TTC549 (cell line): ENCODE results near the gene APOLD1.
A peak's percentile ranks its signal among the peaks of the same experiment; 100 is the strongest.
"Not testable (repeated sequence)": the region's sequence is repeated elsewhere in the genome, so short reads cannot be mapped to it uniquely, and the experiment has no call there.

ENCODE experiments used
- FAIRE-seq: peaks from 2 replicates; lab custom pipeline; 2012; peaks lifted over from hg19 to GRCh38; lab: Jason Lieb, UNC

The APOLD1 gene

DNA sequence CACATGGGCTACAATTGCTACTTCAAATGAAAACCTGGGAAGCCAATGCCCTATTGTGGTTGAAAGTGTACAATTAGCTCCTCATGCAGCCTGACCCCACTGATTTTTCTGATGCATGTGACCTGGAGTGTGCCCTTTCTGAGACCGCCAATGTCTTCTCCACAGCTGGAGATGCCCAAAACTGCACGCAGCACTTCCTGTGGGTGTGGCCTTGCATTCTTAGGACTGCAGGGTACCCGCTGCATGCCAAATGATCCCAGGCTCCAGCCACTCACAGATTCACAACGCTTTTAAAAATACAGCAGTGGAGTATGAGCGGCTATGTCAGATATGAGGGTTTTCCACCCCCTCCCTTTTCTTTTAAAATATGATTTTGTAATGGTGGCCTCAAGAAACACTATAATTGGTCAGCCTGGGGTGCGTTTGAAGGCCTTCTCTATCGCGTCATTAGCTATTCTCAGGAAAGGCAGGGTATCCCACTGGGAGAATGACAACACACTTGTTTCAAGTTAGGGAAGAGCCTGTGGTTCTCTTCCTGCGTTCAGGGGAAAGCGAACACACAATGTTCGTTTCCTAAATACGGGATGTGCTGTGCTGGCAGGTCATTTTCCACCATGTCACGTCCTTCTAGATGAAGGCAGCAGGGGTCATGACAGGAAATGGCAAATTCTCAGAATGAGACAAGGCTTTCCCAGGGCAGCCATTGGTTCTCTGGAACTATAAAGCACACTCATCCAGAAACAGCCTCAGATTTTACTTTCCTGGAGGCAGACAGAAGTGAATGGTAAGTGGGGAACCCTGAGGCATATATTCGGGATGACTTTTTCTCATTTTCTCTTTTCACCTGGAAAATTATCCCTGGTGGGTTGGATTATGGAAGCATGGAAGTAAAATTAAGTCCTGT is at the start of gene APOLD1:
Gene APOLD1 (plus strand): TSS at position 749 of the 904 bp plus-strand sequence. CDS start 33 bp downstream, at position 782.
- FAIRE-seq: no peak

GRCh38 chr12:12736759-12737676 is 48.4 kb upstream of the APOLD1 start:
- FAIRE-seq: peak; percentile 78

DNA sequence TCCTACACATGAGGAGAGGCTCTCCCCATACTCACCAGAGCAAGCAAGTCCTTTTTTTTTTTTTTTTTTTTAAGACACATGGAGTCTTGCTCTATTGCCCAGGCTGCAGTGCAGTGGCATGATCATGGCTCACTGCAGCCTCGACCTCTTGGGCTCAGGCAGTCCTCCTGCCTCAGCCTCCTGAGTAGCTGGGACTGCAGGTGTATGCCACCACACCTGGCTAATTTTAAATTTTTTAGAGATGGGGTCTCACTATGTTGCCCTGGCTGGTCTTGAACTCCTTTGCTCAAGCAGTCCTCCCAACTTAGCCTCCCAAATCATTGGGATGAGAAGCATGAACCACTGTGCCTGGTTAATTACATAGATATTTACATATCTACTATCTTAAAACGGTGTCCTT is 47.3 kb upstream of the APOLD1 start:
- not testable (repeated sequence) for FAIRE-seq

DNA sequence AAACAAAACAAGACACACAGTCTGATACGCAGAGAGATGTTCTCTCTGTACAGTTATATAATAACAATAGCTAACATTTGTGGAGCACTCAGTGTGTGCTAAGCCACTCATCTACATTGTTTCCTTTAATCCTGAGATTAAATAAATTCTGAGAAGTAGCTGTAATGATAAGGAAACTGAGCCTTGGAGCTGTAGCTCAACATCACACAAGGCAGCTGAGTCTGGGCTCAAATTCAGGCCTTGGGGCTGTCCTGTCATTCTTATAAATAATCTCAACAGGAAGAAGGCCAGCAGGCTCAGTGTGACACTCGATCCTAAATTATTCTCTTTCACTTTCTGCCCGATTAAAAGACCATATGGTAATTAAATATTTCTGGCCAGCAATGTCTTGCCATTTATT is 43.8 kb upstream of the APOLD1 start:
- no peak for FAIRE-seq

- no peak for FAIRE-seq
Measured at GRCh38 chr12:12744546-12745305, 40.7 kb upstream of the APOLD1 start.

DNA sequence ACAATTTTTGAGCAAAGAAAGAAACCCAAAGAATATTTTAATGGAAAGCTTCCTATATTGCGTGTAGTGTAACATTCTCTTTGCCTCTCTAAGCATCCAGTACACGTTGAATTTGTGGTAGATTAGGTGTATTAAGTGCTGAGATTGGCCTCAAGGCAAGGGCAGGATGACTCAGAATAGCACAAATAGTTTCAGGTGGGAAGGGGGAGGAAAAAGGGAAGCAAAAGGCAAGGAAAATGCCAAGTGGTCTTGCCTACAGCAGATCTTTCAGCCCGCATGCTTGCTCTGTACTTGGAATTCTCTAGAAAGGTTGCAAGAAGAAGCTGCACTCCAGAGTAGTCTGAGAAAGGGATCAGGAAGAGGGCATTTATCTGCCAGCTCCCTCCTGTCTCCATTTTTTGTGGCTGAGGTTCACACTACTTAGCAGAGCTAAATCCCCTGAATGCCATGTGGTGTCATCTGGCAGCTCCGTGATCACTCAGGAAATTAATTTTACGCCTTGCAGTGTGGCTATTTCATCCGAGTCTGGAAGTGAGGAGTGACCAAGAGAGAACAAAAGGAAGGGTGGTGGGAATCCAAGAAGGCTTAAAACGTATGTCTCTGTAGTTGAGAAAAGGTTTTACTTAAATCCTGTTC is 39.8 kb upstream of the APOLD1 start:
- no peak for FAIRE-seq

DNA sequence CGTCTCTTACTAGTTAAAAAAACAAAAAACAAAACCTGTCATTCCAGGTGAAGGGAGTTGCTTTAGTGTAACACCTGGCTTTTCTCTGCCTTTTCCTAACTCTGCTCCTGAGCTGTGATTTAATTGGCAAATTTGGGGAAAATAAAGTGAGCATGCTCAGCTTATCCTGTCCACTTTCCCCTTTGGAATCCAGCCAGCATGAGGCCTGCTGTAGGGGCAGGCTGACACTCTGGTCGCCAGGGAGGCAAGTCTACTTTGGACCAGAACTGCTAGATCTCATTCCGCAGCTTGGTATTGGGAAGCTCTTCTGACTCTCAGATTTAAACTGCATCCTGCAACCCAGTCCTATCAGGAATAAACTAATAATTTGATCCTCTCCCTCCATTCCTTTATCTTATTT is 38.2 kb upstream of the APOLD1 start:
- no peak for FAIRE-seq

- FAIRE-seq: no peak
Measured at GRCh38 chr12:12748044-12748443, 37.4 kb upstream of the APOLD1 start.

GRCh38 chr12:12749433-12749832 is 36.0 kb upstream of the APOLD1 start:
- no peak for FAIRE-seq

DNA sequence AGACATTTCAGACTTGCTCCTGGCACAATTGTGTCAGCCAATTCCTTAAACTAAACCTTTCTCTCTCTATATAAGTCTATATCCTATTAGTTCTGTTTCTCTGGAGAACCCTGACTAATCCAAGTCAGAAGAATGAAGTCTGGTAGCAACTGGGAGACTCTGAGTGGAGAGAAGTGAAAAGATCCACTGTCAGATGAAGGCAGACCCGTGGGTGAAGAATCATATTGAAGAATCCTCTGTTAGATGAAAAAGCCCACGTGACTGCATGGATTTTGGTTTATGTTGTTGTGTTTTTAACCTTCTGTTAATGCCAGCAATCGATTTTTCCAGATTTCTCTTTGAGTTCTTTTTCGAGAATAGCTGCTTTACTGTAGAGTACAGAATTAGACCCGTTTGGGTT is 29.5 kb upstream of the APOLD1 start:
- no peak for FAIRE-seq

DNA sequence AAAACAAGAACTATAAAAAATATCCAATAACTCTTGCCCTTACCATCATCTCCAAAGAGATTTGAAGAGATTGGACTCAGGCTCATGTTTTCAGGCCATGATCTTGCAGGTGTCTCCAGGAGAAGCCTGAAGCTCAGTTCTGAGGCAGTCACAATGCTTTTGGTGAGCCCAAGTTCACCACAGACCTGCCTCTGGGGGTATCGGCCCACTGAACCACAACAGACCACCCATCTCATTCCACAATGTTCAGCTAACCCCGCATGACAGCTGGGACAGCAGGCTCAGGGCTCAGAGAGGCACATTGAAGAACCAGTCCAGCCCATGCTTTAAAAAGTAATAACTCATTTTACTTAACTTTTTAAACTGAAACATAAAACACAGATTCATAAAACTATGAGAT is 28.3 kb upstream of the APOLD1 start:
- FAIRE-seq: no peak

DNA sequence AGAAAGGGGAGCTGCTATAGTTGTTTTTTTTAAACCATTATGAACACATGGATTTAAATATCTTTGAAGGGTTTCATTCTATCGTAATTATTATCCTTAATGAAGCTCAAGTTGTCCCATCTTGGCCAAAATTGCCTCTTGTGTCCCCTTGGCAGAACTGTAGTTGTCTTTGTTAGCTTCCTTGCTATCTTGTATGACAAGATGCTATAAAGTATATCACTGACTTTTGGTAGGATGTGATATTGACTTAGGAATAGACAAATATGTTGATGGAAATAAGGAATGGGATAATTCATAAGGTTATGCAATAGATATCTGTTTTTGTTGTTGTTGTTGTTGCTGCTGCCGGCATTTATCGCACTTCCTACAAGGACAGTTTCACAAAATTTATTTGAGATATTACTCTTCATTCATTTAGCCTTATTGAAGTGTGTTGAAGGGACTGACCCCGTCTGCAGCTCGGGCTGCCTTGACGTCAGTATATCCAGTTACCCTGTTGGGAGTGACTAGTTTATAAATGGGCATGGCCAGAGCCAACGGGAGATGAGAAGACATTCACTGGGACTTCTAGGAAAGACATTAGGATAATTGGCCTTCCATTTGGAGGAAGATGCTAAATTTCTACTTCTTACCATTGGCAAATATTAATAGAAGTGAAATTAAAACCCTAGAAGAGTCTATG is 26.1 kb upstream of the APOLD1 start:
- FAIRE-seq: no peak

DNA sequence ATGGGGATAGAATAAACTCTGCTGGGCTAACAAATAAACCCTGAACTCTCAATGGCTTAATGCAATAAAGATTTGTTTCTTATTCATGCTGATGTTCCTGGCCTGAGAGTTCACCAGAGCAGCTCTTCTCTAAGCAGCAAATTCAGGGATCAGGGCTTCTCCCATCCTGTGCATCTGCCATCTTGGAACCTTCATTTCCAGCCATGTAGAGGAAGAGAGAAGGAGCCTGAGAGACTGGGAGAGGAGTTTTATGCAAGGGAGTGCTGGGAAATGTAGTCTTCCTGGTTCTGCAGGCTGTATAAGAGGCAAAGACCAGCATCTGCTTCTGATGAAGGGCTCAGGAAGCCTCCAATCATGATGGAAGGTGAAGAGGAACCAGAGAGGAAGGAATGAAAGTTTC is 20.6 kb upstream of the APOLD1 start:
- FAIRE-seq: no peak

DNA sequence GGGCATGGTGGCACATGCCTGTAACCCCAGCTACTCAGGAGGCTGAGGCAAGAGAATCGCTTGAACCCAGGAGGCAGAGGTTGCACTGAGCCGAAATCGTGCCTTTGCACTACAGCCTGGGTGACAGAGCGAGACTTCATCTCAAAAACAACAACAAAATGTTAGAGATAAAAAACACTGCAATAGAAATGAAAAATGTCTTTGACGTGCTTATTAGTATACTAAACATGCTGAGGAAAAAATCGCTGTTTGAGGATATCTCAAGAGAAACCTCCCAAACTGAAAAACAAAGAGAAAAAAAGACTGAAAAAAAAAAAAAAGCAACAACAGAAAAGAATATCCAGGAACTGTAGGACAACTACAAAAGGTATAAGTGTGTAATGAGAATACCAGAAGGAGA is 15.2 kb upstream of the APOLD1 start:
- no peak for FAIRE-seq

GRCh38 chr12:12774791-12775190 is 10.7 kb upstream of the APOLD1 start:
- no peak for FAIRE-seq

DNA sequence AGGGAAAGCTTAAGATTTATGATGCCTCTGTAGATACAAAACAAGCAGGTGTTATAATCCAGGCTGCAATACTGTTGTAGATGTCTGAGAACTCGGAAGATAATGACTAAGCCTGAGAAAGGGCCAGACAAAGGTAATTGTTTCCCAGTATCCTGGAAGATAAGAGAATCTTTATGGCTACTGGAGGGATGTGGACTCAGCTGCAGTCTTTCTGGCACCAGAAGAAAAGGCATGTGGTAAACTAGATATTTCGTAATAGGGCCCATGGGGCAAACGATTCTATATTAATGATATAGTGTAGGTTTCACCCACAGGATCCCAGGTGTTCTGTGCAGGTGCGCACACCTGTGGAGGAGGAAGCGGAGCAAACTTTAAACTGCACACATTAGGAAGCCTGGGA is 9.2 kb upstream of the APOLD1 start:
- no peak for FAIRE-seq

- no peak for FAIRE-seq
Measured at GRCh38 chr12:12777092-12777491, 8.4 kb upstream of the APOLD1 start.

DNA sequence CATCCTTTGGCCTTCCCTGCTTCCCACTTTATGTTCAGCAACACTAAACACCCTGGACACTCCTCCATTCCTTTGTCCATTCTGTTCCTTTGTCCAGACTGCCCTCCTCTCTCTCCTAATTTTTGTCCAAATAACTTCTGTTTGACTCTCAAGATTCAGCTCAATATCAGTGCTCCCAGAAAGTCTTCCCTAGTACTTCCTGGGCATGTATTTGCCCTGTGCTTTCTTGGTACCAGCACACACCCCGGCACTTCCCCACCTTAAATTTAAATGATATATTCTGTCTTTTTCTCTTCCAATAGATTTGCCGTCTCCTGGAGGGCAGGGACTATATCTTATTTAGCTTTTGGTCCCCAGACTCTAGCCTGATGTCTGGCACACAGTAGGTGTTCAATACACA is 6.5 kb upstream of the APOLD1 start:
- FAIRE-seq: no peak

- no peak for FAIRE-seq
Measured at GRCh38 chr12:12779529-12779928, 5.9 kb upstream of the APOLD1 start.

GRCh38 chr12:12784116-12784515 is 1.3 kb upstream of the APOLD1 start:
- FAIRE-seq: no peak

DNA sequence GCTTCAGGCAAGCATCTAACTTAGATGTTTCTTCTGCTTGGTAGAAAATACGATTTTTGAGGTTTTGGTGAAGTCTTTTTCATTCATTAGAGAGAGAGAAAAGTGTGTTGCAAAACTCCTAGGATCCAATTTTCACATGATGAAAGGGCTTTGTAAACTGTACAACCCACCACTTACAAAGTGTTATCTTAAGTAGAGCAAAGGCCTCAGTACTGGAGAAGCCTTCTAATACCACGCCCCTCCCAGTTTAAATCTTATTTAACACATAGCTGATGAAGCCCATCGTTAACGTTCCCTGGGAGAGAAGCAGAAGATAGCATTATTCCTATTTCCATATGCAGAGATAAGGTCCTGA is 869 bp downstream of the APOLD1 start:
- no peak for FAIRE-seq
